Hematopoietic multipotent progenitor cell treated with erythropoietin and hydrocortisone succinate and interleukin-3 and kit ligand, for 4 days (in vitro differentiated cells): ENCODE data around the gene CHST2.
"Not testable (repeated sequence)": the region's sequence is repeated elsewhere in the genome, so short reads cannot be mapped to it uniquely, and the experiment has no call there.

Source experiments
- DNase-seq: peaks from one replicate; pipeline ENCODE4 v3.0.0-alpha.2; 2015

Gene CHST2, protein sequence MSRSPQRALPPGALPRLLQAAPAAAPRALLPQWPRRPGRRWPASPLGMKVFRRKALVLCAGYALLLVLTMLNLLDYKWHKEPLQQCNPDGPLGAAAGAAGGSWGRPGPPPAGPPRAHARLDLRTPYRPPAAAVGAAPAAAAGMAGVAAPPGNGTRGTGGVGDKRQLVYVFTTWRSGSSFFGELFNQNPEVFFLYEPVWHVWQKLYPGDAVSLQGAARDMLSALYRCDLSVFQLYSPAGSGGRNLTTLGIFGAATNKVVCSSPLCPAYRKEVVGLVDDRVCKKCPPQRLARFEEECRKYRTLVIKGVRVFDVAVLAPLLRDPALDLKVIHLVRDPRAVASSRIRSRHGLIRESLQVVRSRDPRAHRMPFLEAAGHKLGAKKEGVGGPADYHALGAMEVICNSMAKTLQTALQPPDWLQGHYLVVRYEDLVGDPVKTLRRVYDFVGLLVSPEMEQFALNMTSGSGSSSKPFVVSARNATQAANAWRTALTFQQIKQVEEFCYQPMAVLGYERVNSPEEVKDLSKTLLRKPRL

DNA sequence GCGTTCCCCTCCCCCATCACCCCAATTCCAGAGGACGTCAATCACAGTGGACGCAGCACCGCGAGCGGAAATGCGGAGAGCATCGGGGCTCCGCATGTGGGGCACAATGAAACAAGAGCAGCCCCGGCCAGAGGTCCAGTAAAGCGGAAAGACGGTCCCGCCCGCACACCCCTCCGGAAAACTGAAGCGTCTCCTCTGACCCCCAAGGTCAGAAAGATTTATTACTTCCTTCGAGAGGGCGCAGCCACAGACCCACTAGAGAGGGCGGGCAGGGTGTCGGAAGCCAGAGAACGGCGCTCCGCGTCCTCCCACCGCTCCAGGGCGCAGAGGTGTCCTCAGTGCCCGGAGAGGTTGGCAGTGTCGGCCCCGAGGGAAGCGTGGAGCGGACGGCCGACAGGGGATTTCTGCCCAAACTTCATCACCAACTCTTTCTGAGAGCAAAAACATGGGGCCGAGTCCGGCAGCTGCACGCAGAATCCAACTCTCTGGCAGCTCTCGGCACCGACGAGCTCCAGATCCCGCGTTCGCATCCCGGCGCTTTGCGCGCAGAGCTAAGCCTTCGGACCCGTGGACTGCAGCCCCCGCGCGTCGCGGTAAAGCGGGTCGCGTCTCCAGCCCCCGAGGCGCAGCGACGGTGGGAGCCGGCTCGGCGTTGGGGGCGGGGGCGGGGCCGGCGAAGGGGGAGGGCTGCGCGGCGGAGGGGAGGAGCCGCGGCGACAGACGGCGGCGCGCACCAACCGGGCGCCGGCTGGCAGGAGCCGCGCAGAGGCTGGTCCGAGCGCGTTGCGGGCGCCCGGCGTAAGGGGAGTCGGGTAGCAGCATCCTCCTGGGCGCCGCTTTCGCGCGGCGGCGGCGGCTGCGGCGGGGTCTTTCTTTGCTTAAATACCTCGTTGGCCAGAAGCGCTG lies at the start of gene CHST2:
CHST2 (plus strand) TSS at position 763 of the 906 bp plus-strand sequence. CDS start 1,046 bp downstream, outside the sequence.
- DNase-seq, result peak; percentile 93

DNA sequence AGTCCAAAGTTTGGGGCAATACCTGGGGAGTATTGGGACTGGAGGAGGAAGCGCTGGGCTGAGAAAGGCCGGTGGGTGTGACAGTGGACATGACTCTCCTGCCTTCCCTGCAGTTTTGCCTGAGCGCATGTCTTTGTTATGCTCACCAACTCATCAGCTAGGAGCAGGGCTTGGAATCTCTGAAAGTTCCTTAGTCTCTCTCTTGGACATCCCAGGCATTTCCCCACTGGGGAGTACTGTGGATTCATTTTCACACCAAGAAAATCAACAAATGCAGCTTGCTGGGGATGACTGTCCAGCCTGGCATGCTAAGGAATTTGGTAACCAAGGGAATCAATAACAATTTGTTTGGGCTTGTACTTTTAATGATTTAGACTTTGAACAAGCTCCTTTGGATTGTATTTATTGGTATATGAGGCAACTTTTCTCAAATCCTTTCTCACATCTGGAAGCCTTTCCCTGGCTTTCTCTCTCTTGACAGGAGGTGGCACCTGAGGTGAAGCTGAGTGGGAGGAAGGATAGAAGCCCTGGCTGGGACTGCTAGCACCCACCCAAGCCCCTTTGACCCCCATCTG lies 48.5 kb upstream of the CHST2 start:
- no peak for DNase-seq

DNA sequence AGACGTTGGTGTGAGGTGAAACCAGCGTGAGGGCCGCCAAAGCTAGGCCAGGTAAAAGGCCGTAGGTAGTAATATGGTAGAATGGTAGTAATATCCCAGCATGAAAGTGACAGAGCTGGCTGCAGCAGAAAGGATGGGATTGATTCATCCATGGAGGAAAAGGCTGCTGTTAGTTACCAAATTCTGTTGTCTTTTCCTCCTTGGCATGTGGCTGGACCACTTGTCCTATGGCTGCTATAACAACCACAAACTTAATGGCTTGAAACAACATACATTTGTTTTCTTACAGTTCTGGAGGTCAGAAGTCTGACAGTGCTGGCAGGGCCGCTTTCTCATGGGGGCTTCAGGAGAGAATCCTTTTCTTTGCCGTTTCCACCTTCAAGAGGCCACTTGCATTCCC lies 47.8 kb upstream of the CHST2 start:
- DNase-seq, result no peak

DNA sequence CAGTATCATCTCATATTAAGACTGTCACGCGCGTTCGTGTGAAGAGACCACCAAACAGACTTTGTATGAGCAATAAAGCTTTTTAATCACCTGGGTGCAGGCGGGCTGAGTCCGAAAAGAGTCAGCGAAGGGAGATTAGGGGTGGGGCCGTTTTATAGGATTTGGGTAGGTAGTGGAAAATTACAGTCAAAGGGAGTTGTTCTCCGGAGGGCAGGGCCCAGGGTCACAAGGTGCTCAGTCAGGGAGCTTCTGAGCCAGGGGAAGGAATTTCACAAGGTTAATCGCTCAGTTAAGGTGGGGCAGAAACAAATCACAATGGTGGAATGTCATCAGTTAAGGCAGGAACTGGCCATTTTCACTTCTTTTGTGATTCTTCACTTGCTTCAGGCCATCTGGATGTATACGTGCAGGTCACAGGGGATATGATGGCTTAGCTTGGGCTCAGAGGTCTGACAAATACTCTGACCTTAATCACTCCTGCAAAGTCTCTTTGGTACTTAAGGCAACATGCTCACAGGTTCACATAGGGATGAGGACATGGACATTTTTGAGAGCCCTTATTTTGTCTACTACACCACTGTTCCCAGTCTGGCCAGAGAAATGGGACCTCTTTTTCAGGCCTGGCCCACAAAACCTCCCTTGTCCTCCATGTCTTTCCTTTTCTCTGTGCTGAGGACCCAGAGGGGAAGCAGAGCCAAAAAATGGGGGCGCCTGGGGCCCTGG lies 47.1 kb upstream of the CHST2 start:
- DNase-seq, result not testable (repeated sequence)

DNA sequence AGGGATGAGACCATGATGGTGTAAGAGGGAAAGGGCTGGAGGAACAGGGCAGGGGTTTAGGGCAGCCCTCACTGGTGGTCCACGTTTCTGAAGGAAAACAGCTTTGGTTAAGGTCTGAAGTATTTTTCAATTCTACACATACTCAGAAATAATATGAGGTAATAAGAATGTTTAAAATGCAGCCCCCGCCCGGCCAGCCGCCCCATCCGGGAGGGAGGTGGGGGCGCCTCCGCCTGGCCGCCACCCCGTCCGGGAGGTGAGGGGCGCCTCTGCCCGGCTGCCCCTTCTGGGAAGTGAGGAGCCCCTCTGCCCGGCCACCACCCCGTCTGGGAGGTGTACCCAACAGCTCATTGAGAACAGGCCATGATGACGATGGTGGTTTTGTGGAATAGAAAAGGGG lies 46.0 kb upstream of the CHST2 start:
- not testable (repeated sequence) for DNase-seq

DNA sequence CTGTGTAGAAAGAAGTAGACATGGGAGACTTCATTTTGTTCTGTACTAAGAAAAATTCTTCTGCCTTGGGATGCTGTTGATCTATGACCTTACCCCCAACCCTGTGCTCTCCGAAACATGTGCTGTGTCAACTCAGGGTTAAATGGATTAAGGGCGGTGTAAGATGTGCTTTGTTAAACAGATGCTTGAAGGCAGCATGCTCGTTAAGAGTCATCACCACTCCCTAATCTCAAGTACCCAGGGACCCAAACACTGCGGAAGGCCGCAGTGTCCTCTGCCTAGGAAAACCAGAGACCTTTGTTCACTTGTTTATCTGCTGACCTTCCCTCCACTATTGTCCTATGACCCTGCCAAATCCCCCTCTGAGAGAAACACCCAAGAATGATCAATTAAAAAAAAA lies 45.6 kb upstream of the CHST2 start:
- DNase-seq, result not testable (repeated sequence)

DNA sequence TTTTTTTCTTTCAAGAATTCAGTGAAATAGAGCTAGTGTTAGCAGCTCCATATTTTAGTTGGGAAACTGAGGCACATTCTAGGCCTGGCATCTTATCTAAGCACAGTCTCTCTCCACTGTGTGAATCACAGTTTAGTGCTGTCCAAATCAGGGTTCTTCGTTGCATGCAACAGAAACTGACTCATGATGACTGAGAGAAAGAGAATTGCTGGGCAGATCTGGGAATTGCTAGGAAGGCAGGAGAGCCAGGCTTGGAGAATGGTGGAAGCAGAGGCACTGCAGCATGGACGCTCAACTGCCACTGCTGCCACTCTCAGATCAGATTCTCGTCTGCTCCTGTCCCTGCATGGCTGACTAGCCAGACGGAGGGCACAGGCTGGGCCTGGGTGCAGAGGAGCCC lies 40.7 kb upstream of the CHST2 start:
- no peak for DNase-seq

DNA sequence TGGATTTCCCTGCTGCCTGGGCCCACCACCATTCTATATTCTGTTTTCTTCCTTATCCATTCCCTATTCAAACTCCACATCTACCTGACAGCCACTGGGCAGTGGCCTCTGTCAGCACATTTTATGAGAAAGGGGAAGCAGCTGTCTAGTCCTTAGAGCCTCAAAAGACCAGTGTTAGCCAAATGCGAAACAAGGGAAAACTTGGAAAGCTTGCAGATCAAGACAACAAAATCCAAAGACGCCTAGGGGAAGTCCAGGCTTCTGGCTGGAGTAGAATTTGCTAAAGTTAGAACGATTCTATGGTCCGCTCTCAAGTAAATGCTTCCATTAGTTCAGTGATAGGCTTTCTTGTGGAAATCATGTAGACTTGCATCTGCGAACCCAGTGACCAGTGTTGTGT lies 39.4 kb upstream of the CHST2 start:
- DNase-seq, result no peak

DNA sequence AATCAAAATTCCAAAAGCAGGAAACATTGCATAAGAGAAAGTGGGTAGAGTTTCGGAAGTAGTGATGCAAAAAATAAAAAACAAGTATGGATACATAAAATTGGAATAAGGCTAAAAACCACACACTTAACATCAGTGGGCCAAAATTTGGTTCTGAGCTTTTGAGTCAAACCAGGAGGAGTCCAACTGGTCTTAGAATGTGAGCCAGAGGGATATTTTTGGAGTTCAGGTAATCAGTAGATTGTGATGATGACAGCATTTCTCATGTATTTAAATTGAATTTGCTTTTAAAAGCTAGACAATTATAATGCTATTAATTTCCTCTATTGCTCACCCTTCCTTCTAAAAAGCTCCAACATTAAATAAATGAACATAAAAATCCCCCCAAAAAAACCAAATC lies 38.2 kb upstream of the CHST2 start:
- DNase-seq, result no peak

DNA sequence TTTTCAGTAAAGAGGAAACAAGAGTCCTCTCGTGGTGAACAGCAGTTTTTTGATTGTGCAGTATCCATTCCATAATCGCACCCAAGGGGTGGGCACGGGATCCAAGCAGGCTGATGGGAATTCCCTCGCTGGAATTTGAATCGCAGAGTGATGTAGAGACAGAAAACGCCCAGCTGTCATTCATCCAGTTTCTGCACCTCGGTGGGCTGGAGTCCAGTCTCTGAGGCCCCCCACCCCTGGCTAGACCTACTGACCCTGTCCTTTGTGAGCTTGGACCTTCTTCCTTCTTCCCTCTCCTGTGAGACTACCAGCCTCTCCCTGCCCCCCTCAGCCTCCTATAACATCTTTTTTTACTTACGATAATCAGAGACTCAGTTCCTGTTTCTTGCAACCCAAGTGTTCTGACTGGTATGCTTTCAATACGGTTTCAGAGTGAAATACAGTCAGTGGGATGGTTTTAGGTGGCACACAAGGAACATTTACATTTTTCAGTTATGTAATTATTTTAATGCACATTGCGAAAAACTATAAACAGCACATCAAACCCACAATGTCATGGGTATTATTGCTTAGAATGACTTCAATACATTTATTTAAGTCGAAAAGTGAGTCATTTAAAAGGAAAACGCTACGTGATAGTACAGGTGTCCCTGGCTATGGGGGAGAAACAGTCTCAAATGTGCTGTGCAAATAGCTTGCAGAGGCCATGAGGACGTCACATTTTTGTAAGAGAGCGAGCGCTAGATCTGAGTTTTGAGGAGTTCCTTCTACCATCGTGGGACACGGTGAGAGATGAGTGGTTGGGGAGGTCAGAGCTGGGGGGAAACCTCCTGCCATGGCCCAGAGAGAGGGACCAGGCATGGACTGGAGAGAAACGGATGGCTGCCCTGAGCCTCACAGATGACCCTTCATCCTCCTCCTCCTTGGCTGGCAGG lies 37.5 kb upstream of the CHST2 start:
- DNase-seq, result peak; percentile 69

DNA sequence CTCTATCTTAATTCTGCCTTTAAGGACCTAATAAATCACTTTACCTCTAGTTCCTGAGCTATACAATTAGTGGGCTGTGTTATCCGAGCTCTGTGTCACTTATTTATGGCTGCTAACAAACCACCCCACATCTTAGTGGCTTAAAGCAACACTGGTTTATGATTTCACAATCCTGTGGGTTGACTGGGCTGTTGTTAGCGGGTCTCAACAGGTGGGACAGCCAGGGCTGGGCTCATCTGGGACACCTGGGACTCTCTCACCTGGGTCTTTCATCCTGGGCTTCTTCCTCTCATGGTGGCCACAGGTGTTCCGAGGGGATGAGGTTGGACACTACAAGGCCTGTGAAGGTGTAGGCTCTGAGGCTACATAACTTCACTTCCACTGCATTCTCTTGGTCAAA lies 35.8 kb upstream of the CHST2 start:
- peak; percentile 40 for DNase-seq

DNA sequence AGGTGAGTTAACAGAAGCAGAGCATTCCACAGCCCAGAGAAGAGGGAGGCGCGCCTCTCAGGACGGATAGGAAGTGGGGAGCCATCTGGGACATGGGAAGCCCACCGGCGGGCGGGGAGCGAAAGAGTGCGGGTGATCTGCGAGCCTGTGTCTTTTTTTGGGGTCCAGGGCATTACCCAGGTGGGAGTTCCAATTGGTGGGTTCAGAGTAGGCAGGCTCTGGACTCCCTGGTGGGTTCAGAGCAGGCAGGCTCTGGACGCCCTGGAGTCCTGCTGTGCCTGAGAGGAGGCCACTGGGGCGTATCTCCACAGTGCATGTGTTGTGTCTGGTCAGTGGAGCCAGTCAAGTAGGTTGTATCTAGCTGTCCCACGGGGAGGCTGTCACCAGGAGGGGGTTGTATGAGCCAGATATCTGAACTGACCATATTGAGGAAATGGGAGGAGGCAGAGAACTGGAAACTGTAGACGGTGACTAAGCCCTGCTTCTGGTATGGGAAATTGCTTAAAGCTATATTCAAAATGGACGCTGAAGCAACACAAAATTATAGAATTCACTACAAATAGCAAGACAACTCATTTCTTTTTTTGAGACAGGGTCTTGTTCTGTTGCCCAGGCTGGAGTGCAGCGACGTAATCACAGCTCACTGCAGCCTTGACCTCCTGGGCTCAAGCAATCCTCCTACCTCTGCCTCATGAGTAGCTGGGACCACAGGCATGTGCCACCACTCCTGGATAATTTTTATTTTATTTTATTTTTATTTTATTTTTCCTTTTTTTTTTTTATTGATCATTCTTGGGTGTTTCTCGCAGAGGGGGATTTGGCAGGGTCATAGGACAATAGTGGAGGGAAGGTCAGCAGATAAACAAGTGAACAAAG lies 34.5 kb upstream of the CHST2 start:
- DNase-seq, result peak; percentile 99

DNA sequence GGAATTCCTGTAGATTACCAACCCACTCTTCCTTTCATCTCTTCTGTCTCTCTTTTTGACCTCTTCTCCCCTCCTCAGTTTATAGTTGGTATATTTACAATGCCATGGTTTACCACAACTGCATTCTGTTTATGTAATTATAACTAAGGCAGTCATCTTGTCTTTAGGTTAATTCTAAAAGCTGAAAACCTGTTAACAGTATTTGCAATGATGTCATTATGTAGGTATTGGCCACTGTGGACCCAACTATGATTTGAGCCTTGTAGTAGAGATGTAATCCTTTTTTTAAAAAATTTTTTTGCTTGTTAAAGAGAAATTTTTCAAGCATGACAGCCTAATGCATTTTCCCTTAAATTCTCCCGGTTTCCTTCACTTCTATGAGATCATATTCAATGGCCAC lies 30.7 kb upstream of the CHST2 start:
- DNase-seq, result no peak

DNA sequence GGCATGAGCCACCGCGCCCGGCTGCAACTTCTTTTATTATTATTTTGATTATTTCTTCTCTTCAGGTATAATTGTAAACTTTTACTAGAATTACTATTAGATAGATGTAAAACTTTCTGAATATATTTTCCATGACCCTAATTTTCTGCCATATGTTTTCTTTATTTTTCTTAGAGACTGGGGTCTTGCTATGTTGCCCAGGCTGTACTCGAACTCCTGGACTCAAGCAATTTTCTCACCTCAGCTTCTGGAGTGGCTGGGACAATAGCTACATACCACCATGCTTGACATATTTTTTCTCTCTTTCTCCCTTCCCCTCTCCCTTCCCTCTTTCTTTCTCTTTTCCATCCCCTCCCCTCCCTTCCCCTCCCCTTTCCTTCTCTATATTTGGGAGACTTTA lies 29.6 kb upstream of the CHST2 start:
- no peak for DNase-seq

DNA sequence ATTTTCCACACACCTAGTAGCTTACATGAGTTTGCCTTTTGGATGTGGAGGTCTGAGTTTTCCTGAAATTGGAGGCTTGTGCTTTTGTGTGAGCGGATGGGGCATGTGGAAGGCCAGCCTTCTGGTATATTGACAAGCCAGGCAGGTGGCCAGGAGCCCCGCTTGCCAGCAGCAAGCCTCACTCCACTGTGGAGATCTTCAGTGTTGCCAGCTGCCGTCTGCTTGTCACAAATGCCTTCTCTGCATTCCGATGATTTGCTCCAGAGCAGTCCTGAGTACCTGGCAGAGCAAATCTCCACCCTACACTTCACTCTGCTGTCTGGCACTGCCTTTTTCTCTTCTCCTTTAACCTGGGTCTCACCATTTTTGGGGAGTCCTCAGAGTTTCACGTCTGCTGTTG lies 29.1 kb upstream of the CHST2 start:
- no peak for DNase-seq

DNA sequence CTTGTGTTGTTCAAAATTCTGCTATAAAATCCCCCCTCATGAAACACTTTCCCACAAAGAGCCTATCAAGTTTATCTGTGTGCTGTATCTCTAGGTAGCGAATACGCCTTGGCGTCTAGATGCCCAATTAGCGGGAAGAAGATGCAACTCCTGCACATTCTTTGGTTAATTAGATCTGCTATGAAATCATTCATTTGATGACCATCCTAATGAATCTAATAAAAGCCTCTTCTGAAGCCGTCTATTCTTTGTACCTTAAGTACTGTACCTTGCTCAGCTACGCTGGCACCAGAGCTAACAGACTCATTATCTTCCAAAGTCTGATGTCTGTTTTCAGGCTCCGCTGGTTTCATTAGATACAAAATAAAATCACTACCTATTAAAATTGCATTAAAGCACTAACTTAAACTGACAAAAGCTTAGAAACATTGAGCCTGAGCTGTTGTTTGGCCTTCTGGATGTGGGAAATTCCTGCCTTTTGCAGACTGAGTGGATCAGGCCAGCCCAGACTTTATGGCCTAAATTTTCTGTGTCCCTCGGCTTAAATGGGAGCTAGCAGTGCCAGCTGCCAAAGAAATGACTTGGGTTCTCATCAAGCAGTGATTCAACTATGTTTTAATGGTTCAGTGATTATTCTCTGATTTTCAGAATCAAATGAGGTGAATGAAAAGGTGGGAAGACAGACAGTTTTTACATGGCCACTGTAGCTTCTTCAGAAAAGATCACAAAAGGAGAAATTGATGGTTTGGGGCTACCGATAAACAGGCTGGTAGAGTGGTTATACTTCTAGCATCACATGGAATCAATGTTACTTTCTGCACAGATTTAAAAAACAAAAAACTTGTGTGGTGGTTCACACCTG lies 28.4 kb upstream of the CHST2 start:
- DNase-seq, result no peak

DNA sequence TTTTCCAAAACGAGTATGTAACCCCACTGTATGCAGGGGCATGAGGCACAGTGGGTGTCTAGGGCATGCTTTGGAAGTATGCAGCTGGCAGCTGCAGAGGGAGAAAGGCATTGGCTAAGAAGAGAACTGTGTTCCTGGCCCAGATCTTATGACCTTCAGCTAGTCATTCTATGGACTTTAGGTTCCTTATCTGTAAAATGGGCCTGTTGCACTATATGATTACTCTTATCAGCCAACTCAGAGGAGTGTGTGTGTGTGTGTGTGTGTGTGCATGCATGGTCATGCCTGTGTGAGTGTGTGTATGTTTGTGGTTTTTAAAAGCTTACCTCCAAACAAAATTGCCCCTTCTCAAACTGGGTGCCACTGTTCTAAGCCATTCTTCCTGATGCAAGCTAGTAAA lies 27.4 kb upstream of the CHST2 start:
- peak; percentile 73 for DNase-seq

DNA sequence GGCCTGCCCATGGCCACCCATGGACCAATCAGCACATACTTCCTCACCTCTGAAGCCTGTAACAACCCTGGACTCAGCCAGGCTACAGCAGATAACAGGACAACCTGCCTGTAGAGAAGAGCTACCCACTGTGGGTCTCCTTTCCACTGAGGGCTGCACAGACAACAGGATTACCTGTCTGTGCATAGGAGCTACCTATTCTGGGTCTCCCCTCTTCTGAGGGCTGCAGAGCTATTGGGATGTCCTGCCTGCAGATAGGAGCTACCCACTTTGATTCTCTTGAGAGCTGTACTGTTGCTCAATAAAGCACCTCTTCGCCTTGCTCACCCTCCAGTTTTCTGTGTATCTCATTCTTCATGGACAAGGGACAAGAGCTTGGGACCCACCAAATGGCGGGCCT lies 23.8 kb upstream of the CHST2 start:
- DNase-seq, result no peak

DNA sequence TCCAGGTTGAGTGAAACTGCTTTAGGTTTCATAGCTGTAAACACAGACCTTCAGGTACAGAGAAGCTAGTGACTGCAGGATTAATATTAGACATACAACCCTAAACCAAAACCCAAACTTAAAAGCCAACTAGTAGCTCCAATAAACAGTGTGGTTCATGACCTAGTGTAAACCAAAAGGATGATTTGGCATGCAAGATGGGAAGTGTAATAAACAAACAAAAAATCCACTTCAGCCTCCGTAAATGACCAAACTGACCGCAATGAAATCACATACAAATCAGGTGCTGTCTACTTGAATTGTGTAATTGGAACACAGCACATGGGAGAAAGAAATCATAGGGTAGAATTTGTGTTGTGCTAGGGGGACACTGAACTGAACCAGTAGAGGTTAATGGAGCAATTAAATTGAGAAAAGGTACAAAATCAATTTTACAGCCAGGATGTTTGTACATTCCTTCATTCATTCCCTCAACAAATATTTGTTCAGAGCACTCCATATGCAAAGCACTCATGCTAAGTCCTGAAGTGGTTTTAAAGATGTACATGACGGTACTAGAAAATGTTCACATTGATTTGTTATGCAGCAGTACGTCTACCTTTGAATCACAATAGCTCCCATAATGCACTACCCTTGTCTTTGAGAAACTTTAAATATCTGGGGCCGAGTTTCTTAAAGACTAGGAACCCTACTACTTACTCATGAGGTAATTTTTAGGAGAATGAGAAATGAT lies 21.4 kb upstream of the CHST2 start:
- DNase-seq, result no peak
